GM12878 (cell line): ENCODE data around the gene ZC3H12D. TPM values are rescaled to one million over a fixed set of nuclear protein-coding genes. Genes with fewer than 3 reads are reported as not detected.
A peak's percentile ranks its signal among the peaks of the same experiment; 100 is the strongest.

ENCODE experiments used
- BACH1 ChIP-seq: fragments of 450-650 bp; IDR thresholded peaks from 2 replicates; pipeline ENCODE4 v1.6.1; 2017; ENCODE audit warnings: mild to moderate bottlenecking, borderline replicate concordance
- ESRRA ChIP-seq: IDR thresholded peaks from 2 replicates; pipeline ENCODE4 v1.6.1; 2012; ENCODE audit warnings: mild to moderate bottlenecking, low read length, improper control_type of control experiment
- FOS ChIP-seq: IDR thresholded peaks from 3 replicates; pipeline ENCODE4 v1.6.1; 2011; ENCODE audit warnings: borderline replicate concordance; ENCODE audit not compliant: insufficient read length; ENCODE audit errors: extremely low read depth
- GABPA ChIP-seq: IDR thresholded peaks from 2 replicates; pipeline ENCODE4 v1.6.1; 2014; ENCODE audit warnings: antibody characterized with exemption, low read depth, mild to moderate bottlenecking, inconsistent platforms
- JUNB ChIP-seq: IDR thresholded peaks from 2 replicates; pipeline ENCODE4 v1.6.1; 2016; ENCODE audit warnings: antibody characterized with exemption, mild to moderate bottlenecking
- NFYA ChIP-seq: IDR thresholded peaks from 2 replicates; pipeline ENCODE4 v1.6.1; 2011; ENCODE audit warnings: low read depth, mild to moderate bottlenecking, low read length, improper control_type of control experiment, borderline replicate concordance
- POLR2A ChIP-seq: IDR thresholded peaks from 2 replicates; pipeline ENCODE4 v1.6.1; 2011; ENCODE audit warnings: low read depth, mild to moderate bottlenecking, low read length
- POU2F2 ChIP-seq: IDR thresholded peaks from 3 replicates; pipeline ENCODE4 v1.6.1; 2011; ENCODE audit warnings: low read depth, mild to moderate bottlenecking, low read length, borderline replicate concordance
- SIN3A ChIP-seq: IDR thresholded peaks from 2 replicates; pipeline ENCODE4 v1.6.1; 2012; ENCODE audit warnings: low read depth, low read length, improper control_type of control experiment
- SREBF1 ChIP-seq: IDR thresholded peaks from 2 replicates; pipeline ENCODE4 v1.6.1; 2012; ENCODE audit warnings: mild to moderate bottlenecking, low read length
- SREBF2 ChIP-seq: IDR thresholded peaks from 2 replicates; pipeline ENCODE4 v1.6.1; 2012; ENCODE audit warnings: mild to moderate bottlenecking, low read length
- SRF ChIP-seq, 2 experiments: IDR thresholded peaks; 2 replicates each; pipeline ENCODE4 v1.6.1; 2011; ENCODE audit warnings: low read depth in 2 of 2, low read length in 2 of 2, mild to moderate bottlenecking in 1 of 2, moderate library complexity in 1 of 2
- TCF12 ChIP-seq: IDR thresholded peaks from 2 replicates; pipeline ENCODE4 v1.6.1; 2011; ENCODE audit warnings: low read depth, mild to moderate bottlenecking, low read length
- polyA plus RNA-seq, 11 experiments: library from polyadenylated mRNA; depleted of rRNA in 4 of 11; unstranded in 6 of 11; stranded (reverse) in 5 of 11; fragments of >200 nt; fragmentation: Nextera tagmentation in 4 of 11; fragmentation: Illumina TruSeq in 1 of 11; extraction: Ambion mirVana in 4 of 11; extraction: Trizol in 1 of 11; gene quantifications; 1 replicate in 1 of 11; 2 replicates in 10 of 11; pipeline versions ENCODE4 v1.2.1 to v1.2.3, GENCODE V29; 2011 to 2016; ENCODE audit warnings: inconsistent platforms in 2 of 11, missing spikeins in 2 of 11, low read depth in 1 of 11
- total RNA-seq, 4 experiments: library from RNA; depleted of rRNA in 3 of 4; stranded (reverse); fragments of >200 nt in 3 of 4; fragmentation: Illumina TruSeq in 1 of 4; extraction: Trizol in 1 of 4; gene quantifications; 2 replicates each; pipeline versions ENCODE4 v1.2.1 to v1.2.3, GENCODE V29; 2013 to 2021
- TF ChIP-seq, protein P1 (sequence below): fragments of 450-650 bp; IDR thresholded peaks from 2 replicates; pipeline ENCODE4 v1.6.1; 2018; ENCODE audit warnings: borderline replicate concordance, mild to moderate bottlenecking; ENCODE audit not compliant: partially characterized antibody
- TF ChIP-seq, protein P2 (sequence below): fragments of 450-650 bp; IDR thresholded peaks from 2 replicates; pipeline ENCODE4 v1.6.1; 2017; ENCODE audit warnings: low read depth, mild to moderate bottlenecking, moderate library complexity
- TF ChIP-seq, protein P3 (sequence below): IDR thresholded peaks from 2 replicates; pipeline ENCODE4 v1.6.1; 2011; ENCODE audit warnings: borderline replicate concordance, low read depth, mild to moderate bottlenecking, moderate library complexity, low read length; ENCODE audit not compliant: insufficient read depth, poor library complexity, severe bottlenecking
- TF ChIP-seq, protein P4 (sequence below): fragments of 450-650 bp; IDR thresholded peaks from 2 replicates; pipeline ENCODE4 v1.6.1; 2018; ENCODE audit warnings: mild to moderate bottlenecking, low read depth, moderate library complexity; ENCODE audit not compliant: partially characterized antibody
- TF ChIP-seq, protein P5 (sequence below): fragments of 450-650 bp; IDR thresholded peaks from 2 replicates; pipeline ENCODE4 v1.6.1; 2017; ENCODE audit warnings: mild to moderate bottlenecking, low read depth, inconsistent platforms; ENCODE audit not compliant: poor library complexity, severe bottlenecking

The ZC3H12D gene
- total and polyA plus RNA-seq, 10 of the 15 experiments (the other 5 are each of a cell fraction or from before 2014, with no cell fraction given): 1.4 to 29.7 (median 8.8) TPM

DNA sequence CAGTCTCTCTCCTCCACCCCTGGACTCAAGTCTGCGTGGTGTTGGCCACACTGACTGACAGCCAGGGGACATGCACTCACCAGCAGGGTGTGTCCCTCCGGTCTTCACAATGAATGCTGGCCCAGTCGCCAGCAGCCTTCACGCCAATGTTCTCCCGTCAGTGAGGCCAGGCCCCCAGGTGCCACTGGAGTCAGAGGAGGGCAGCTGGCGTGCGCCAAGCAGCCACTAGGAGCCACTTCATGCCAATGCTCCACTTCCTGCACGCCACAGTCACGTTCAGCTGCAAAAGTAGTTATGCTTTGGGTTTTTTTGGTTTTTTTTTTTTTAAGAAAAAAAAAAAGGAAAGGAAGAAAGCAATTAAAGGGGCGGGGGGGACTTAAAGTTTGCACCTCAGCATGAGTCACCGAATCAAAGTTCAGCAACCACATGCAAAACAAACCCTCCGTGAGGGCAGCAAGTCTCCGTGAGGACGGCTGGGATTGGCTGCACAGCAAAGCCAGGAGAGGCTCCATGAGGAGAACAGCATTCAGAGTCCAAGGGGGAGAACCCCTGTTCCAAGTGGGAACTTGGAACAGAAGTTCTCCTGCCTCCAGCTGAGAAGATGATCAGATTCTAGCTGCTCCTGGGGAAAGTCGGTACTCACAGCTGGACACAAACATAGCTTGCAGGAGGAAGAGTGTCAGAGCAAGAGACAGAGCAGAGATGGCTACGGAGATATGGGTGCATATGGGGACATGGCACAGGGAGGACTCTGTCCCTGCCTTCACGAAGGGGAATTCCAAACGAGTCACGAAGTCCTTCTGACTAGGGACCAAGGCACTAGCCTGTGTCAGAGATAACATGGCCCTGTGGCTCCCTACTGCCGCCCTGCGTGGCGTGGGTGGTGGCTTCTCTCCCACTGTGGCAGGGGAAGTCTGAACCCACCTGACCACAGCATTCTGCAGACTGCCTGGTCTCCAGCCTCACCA, at the start of gene ZC3H12D (continued):
- TF ChIP-seq, protein P1, sequence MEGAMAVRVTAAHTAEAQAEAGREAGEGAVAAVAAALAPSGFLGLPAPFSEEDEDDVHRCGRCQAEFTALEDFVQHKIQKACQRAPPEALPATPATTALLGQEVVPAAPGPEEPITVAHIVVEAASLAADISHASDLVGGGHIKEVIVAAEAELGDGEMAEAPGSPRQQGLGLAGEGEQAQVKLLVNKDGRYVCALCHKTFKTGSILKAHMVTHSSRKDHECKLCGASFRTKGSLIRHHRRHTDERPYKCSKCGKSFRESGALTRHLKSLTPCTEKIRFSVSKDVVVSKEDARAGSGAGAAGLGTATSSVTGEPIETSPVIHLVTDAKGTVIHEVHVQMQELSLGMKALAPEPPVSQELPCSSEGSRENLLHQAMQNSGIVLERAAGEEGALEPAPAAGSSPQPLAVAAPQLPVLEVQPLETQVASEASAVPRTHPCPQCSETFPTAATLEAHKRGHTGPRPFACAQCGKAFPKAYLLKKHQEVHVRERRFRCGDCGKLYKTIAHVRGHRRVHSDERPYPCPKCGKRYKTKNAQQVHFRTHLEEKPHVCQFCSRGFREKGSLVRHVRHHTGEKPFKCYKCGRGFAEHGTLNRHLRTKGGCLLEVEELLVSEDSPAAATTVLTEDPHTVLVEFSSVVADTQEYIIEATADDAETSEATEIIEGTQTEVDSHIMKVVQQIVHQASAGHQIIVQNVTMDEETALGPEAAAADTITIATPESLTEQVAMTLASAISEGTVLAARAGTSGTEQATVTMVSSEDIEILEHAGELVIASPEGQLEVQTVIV: no peak
- TF ChIP-seq POLR2A (peak; percentile 70), JUNB (peak; percentile 58), GABPA (no peak), SREBF1 (no peak), ESRRA (no peak), SIN3A (no peak; the same call in none of the 2 replicates), BACH1 (peak; percentile 88), SRF (IDR thresholded peaks at IDR 0.05; ENCODE audit: low read depth in 2 of 2, low read length in 2 of 2) (peak in 1 of 2 experiments; percentile 48; a peak in 1 of 4 replicates), TCF12 (peak; percentile 44; the same call in 1 of the 2 replicates), NFYA (no peak), SREBF2 (no peak), POU2F2 (peak; percentile 81; the same call in 1 of the 3 replicates), FOS (no peak)
- TF ChIP-seq, protein P2, sequence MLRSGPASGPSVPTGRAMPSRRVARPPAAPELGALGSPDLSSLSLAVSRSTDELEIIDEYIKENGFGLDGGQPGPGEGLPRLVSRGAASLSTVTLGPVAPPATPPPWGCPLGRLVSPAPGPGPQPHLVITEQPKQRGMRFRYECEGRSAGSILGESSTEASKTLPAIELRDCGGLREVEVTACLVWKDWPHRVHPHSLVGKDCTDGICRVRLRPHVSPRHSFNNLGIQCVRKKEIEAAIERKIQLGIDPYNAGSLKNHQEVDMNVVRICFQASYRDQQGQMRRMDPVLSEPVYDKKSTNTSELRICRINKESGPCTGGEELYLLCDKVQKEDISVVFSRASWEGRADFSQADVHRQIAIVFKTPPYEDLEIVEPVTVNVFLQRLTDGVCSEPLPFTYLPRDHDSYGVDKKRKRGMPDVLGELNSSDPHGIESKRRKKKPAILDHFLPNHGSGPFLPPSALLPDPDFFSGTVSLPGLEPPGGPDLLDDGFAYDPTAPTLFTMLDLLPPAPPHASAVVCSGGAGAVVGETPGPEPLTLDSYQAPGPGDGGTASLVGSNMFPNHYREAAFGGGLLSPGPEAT: peak; percentile 85
- TF ChIP-seq, protein P3, sequence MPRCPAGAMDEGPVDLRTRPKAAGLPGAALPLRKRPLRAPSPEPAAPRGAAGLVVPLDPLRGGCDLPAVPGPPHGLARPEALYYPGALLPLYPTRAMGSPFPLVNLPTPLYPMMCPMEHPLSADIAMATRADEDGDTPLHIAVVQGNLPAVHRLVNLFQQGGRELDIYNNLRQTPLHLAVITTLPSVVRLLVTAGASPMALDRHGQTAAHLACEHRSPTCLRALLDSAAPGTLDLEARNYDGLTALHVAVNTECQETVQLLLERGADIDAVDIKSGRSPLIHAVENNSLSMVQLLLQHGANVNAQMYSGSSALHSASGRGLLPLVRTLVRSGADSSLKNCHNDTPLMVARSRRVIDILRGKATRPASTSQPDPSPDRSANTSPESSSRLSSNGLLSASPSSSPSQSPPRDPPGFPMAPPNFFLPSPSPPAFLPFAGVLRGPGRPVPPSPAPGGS: peak; percentile 41
- TF ChIP-seq, protein P4, sequence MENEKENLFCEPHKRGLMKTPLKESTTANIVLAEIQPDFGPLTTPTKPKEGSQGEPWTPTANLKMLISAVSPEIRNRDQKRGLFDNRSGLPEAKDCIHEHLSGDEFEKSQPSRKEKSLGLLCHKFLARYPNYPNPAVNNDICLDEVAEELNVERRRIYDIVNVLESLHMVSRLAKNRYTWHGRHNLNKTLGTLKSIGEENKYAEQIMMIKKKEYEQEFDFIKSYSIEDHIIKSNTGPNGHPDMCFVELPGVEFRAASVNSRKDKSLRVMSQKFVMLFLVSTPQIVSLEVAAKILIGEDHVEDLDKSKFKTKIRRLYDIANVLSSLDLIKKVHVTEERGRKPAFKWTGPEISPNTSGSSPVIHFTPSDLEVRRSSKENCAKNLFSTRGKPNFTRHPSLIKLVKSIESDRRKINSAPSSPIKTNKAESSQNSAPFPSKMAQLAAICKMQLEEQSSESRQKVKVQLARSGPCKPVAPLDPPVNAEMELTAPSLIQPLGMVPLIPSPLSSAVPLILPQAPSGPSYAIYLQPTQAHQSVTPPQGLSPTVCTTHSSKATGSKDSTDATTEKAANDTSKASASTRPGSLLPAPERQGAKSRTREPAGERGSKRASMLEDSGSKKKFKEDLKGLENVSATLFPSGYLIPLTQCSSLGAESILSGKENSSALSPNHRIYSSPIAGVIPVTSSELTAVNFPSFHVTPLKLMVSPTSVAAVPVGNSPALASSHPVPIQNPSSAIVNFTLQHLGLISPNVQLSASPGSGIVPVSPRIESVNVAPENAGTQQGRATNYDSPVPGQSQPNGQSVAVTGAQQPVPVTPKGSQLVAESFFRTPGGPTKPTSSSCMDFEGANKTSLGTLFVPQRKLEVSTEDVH: no peak
- TF ChIP-seq, protein P5, sequence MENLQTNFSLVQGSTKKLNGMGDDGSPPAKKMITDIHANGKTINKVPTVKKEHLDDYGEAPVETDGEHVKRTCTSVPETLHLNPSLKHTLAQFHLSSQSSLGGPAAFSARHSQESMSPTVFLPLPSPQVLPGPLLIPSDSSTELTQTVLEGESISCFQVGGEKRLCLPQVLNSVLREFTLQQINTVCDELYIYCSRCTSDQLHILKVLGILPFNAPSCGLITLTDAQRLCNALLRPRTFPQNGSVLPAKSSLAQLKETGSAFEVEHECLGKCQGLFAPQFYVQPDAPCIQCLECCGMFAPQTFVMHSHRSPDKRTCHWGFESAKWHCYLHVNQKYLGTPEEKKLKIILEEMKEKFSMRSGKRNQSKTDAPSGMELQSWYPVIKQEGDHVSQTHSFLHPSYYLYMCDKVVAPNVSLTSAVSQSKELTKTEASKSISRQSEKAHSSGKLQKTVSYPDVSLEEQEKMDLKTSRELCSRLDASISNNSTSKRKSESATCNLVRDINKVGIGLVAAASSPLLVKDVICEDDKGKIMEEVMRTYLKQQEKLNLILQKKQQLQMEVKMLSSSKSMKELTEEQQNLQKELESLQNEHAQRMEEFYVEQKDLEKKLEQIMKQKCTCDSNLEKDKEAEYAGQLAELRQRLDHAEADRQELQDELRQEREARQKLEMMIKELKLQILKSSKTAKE: peak; percentile 48
